T47D (cell line): ENCODE measurements around the gene CEACAM16.

Experiments
- DNase-seq, 2 experiments: peaks; one replicate each; pipeline versions ENCODE4 v3.0.0 to v3.0.0-alpha.2; 2011 to 2012; ENCODE audit warnings: low read depth in 1 of 2, low spot score in 1 of 2
- JUND ChIP-seq: IDR thresholded peaks from 2 replicates; pipeline ENCODE4 v1.6.1; 2012; ENCODE audit warnings: low read depth
- in situ Hi-C: cut with HindIII; loops from 2 replicates; pipeline ENCODE4 v1.10.0; 2016; ENCODE audit warnings: low sequenced_read_pairs, low pct_unique_long_range_greater_than_20kb

Gene CEACAM16

GRCh38 chr19:44741258-44741731 is 42.3 kb downstream of the CEACAM16 start:
- peak in 1 of 2 experiments; percentile 88 for DNase-seq
- in situ Hi-C loops = no loop called here
- no peak; the same call in 1 of the 2 replicates for TF ChIP-seq JUND

- in situ Hi-C loops = no loop called here
- peak; percentile 87 for TF ChIP-seq JUND
- DNase-seq = peak in 1 of 2 experiments; percentile 98
These were observed 42.9 kb downstream of the CEACAM16 start for GRCh38 chr19:44741841-44742329.

- in situ Hi-C loops = no loop called here
- no peak for DNase-seq
- TF ChIP-seq JUND = no peak
These were observed 43.5 kb downstream of the CEACAM16 start for GRCh38 chr19:44742330-44743061.

- no peak for DNase-seq
- no peak for TF ChIP-seq JUND
- in situ Hi-C loops = no loop called here
These were observed 46.0 kb downstream of the CEACAM16 start for GRCh38 chr19:44744871-44745332.

GRCh38 chr19:44745341-44745831 is 46.4 kb downstream of the CEACAM16 start:
- in situ Hi-C loops = no loop called here
- DNase-seq = peak in 1 of 2 experiments; percentile 71
- no peak for TF ChIP-seq JUND

- in situ Hi-C loops = no loop called here
- DNase-seq = no peak
- no peak for TF ChIP-seq JUND
These were observed 47.1 kb downstream of the CEACAM16 start for GRCh38 chr19:44745887-44746600.

GRCh38 chr19:44746616-44746945 is 47.6 kb downstream of the CEACAM16 start:
- no peak for DNase-seq
- in situ Hi-C loops = no loop called here
- no peak for TF ChIP-seq JUND

GRCh38 chr19:44746946-44747738 is 48.2 kb downstream of the CEACAM16 start:
- TF ChIP-seq JUND = peak; percentile 67
- peak; percentile 59 to 97 for DNase-seq
- in situ Hi-C loops = no loop called here

- DNase-seq = peak in 1 of 2 experiments; percentile 78
- in situ Hi-C loops = no loop called here
- TF ChIP-seq JUND = no peak
These were observed 48.9 kb downstream of the CEACAM16 start for GRCh38 chr19:44747739-44748425.

- no peak for TF ChIP-seq JUND
- DNase-seq = peak; percentile 60 to 90
- in situ Hi-C loops = no loop called here
These were observed 49.7 kb downstream of the CEACAM16 start, which contains the start of gene BCL3 for GRCh38 chr19:44748426-44749254. Gene BCL3, plus strand, starts transcription at chr19:44748708. Its CDS starts 83 bp downstream, at chr19:44748791.

GRCh38 chr19:44749292-44749691 is 50.3 kb downstream of the CEACAM16 start:
- no peak for TF ChIP-seq JUND
- no peak for DNase-seq
- in situ Hi-C loops = no loop called here
